IMR-90 (cell line): ENCODE data around the gene RBFOX2.

Experiments
- CEBPB ChIP-seq: IDR thresholded peaks from 2 replicates; pipeline ENCODE4 v1.6.1; 2012; ENCODE audit warnings: low read depth, low read length, improper control_type of control experiment
- CTCF ChIP-seq: conservative IDR thresholded peaks from 2 replicates; pipeline ENCODE4 v1.5.1; 2012; ENCODE audit warnings: mild to moderate bottlenecking, low read depth, low read length, improper control_type of control experiment
- MAZ ChIP-seq: IDR thresholded peaks from 2 replicates; pipeline ENCODE4 v1.6.1; 2012; ENCODE audit warnings: low read depth, mild to moderate bottlenecking, low read length, improper control_type of control experiment, moderate library complexity, borderline replicate concordance
- MXI1 ChIP-seq: IDR thresholded peaks from 2 replicates; pipeline ENCODE4 v1.6.1; 2012; ENCODE audit warnings: low read depth, mild to moderate bottlenecking, low read length, moderate library complexity, borderline replicate concordance
- POLR2A ChIP-seq: IDR thresholded peaks from 2 replicates; pipeline ENCODE4 v1.6.1; 2012; ENCODE audit warnings: mild to moderate bottlenecking, low read depth, low read length
- RAD21 ChIP-seq: IDR thresholded peaks from 2 replicates; pipeline ENCODE4 v1.6.1; 2012; ENCODE audit warnings: low read length, improper control_type of control experiment
- RCOR1 ChIP-seq: IDR thresholded peaks from 2 replicates; pipeline ENCODE4 v1.6.1; 2012; ENCODE audit warnings: mild to moderate bottlenecking, low read length, improper control_type of control experiment; ENCODE audit not compliant: insufficient replicate concordance
- RFX5 ChIP-seq: IDR thresholded peaks from 2 replicates; pipeline ENCODE4 v1.8.0; 2012; ENCODE audit warnings: low read depth, mild to moderate bottlenecking, low read length, moderate library complexity
- SMC3 ChIP-seq: fragments of 150-350 bp; IDR thresholded peaks from 2 replicates; pipeline ENCODE4 v1.6.1; 2016; ENCODE audit warnings: low read depth, mild to moderate bottlenecking, antibody characterized with exemption, low read length, moderate library complexity

GRCh38 chr22:35993048-35993714 lies 35.4 kb downstream of the RBFOX2 start:
- no peak for TF ChIP-seq SMC3
- no peak for TF ChIP-seq CEBPB
- TF ChIP-seq RFX5 = no peak
- no peak for TF ChIP-seq POLR2A
- no peak for TF ChIP-seq CTCF
- no peak for TF ChIP-seq MXI1
- no peak for TF ChIP-seq RCOR1
- no peak for TF ChIP-seq MAZ
- TF ChIP-seq RAD21 = no peak
